HG02798 (cell line): Measurements from ENCODE around the gene BRIX1.
A peak's percentile ranks its signal among the peaks of the same experiment; 100 is the strongest.
"Not testable (repeated sequence)": the region's sequence is repeated elsewhere in the genome, so short reads cannot be mapped to it uniquely, and the experiment has no call there.

Experiments used
- ATAC-seq: cut with Tn5 transposase; IDR thresholded peaks from one replicate; pipeline ENCODE4 v1.9.1; 2021; ENCODE audit warnings: mild to moderate bottlenecking; ENCODE audit not compliant: unreplicated experiment, poor library complexity

The BRIX1 gene

DNA sequence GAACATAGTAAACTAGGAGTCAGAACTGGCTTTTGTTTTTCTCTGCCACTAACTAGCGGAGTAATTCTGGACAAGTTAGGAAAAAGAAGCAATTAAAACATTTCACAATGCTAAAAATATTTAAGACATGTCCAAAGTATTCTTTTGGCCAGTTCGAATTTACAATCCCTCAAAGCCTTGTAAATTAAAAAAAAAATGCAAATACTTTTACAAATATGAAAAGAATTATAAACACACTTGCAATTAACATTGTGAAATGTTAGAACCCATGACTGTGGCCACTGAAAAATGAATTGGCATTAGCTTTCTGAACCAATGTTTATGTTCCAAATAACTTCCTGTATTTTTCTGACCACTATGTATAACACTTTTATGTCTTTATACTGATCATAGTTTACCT lies 2.4 kb upstream of the BRIX1 start:
- no peak for ATAC-seq

DNA sequence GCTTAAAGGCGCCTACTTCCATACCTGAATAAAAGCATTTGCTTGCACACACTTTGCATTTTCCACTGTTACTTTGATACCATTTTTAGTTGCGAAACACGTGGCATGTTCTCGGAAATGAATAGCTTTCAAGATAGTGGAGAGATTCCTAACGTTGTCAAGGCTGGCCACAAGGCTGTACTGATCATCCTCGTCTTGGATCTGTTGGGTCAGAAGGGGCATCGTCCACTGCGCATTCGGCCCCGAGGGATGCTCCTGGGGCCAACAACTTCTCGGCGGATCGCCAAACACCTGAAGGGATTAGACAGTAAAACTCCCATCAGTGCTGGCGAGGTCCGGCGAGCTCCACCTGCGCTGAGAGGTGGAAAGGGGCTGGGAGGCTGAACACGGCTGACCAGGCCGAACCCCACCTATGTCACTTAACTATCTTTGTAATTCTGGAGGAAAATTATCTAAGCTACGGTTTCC lies 806 bp upstream of the BRIX1 start:
- ATAC-seq, result peak; percentile 8

DNA sequence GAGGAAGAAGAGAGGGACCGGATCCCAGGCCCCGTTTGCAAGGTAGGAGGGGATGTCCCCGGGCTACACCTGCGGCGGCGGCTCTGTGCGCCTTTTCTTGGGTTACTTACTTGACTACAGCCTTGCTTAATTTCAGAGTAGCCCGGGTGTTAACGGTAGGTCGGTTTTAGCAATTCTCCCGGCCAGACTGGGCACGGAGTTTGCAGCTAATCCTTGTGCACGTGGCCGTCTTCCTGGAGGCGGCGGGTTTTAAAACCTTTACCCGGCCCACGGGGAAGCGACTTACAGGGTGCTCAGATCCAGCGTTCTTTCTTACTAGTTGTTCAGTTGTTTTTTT lies 313 bp downstream of the BRIX1 start:
- ATAC-seq, result peak; percentile 10

DNA sequence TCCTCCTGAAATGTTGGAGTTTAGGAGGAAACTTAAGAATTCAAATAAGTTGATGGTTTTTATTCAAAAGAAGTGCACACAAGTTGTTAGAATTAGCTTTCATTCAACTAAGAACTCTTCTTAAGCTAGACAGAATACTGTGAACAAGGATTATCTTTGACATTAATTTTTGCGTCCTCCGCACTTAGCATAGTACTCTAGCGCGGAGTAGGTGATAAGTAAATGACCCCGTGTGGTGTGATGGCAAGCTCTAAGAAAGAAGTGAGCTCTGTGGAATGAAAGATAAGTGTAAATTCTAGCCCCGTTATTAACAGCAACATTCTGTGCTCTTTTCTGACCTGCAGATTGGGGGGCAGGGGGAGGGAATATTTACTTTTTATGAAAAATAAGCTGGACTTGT lies 1.0 kb downstream of the BRIX1 start:
- ATAC-seq, result no peak

DNA sequence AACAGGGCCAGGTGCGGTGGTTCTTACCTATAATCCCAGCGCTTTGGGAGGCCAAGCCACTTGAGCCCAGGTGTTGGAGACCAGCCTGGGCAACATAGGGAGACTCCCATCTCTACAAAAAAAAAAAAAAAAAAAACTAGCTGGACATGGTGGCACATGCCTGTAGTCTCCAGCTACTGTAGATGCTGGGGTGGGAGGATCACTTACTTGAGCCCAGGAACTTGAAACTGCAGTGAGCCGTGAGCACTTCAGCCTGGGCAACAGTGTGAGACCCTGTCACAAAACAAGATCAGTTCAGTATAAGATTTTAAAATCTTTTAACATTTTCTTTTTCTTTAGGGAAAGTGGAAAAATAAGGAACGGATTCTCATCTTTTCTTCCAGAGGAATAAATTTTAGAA lies 2.5 kb downstream of the BRIX1 start:
- ATAC-seq, result no peak

DNA sequence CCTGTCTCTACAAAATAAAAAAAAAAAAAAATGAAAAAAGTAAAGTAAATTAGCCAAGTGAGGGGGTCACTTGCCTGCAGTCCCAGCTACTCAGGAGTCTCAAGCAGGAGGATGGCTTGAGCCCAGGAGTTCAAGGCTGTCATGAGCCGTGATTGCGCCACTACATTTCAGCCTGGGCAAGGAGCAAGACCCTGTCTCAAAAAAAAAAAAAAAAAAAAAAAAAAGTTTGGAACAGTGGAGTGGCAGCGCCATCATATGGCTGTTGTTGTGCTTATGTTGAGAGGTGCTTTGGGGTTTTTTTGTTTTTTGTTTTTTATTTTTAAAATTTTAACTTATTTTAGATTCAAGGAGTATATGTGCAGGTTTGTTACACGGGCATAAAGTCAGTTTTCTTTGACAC lies 3.6 kb downstream of the BRIX1 start:
- no peak for ATAC-seq

DNA sequence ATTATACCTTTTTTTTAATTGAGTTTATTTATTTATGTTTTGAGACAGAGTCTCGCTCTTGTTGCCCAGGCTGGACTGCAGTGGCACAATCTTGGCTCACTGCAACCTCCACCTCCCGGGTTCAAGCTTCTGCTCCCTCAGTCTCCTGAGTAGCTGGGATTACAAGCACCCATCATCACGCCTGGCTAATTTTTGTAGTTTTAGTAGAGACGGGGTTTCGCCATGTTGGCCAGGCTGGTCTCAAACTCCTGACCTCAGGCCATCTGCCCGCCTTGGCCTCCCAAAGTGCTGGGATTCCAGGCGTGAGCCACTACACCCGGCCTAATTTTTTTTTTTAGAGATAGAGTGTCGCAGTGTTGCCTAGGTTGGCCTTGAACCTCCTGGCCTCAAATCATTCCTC lies 7.7 kb downstream of the BRIX1 start:
- ATAC-seq, result not testable (repeated sequence)

DNA sequence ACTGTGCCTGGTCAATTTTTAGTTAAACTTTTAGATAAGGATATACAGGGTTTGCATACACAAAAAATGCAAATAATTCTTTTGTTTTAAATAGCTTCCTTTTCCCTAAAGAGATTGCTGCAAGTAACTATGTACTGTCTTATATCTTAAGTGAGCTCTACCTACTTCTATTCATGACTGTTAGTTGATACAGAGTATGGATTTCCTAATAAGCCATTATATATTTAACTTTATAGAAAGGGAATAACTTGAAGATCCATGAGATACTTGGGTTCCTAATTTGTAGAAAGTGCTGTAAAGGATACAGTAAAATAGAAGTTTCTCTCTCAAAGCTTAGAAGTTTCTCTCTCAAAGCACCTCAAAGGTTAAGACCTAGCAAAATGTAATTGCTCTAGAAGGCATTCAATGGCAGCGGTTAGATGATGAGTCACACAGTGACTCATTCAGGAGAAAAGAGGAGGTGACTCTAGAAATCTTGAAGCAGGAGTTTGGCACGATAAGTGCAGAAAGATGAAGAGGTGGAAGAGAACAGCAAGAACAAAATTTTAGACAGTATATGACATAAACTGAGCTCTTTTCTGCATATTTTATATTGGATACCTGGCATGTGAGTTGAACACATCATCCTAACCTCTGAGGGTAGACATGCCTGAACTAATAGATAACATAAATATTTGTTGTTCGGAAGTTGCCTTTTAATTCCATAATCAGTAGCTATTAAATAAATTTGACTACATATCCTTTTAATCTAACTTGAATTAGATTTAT lies 8.4 kb downstream of the BRIX1 start:
- peak; percentile 79 for ATAC-seq

DNA sequence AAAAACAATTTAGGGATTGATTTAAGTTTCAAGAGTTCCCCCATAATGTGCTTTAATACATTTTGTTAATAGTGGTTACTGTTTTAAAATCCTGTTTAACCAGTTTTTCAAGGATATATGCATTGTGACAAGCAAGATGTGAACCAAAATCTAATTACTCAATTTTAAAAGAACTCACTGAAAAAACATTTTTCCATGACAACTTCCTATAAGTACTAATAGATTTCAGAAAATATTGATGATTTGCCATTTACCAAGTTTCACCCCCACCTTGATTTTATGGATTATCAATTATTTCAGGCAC lies 8.9 kb downstream of the BRIX1 start:
- ATAC-seq, result no peak

DNA sequence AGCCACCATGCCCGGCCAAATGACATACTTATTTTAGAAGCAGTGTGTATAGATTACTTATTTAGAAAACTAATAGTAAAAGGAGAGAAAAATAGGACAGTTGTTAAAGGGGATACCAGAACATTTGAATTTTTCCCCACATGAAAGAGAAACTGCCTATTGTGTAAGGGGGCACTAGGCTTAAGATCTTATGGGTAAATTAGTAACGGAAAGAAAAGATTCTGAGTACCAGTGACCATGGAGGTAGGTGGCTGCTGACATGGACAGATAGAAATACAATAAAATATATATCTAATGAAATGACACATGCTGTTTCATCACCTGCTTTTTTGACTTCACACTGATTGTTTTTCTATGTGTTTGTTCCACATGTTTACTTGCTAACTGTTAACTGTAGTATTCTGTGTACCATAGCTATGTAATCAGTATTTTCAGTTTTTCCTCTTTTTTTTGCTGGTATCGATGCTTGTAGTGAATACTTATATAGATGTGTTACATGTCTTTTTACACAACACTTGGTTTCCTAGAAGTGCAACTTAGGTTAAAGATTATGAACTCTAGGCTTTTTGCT lies 10.9 kb downstream of the BRIX1 start:
- ATAC-seq, result no peak

DNA sequence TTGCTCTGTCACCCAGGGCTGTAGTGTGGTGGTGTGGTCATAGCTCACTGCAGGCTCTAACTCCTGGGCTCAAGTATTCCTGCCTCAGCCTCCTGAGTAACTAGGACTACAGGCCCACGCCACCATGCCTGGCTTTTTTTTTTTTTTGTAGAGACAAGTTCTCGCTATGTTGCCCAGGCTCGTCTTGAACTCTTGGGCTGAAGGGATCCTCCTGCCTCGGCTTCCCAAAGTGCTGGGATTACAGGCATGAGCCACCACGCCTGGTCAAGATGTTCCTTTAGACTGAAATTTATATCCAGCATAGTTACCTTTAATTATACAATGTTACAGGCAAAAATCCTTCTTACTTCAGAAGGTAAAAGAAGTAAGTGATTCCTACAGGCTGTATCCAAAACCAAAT lies 12.3 kb downstream of the BRIX1 start:
- ATAC-seq, result no peak

DNA sequence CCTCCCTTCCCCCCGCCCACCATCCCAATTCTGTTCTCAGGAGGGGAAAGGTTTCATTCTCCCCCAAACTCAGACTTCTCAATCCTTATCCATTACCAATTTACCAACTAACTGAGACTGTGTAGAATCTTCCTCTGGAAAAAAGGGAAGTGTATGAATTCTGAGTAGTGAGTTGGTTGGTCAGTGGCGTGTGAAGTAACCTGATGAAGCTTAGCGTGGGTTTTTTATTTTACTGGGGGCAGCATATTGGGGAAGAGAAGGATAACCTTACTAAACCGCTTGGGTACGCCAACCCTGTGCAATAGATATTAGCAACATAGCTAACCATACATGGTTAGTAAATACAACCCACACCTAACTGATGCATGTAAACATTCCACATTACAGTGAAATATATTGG lies 12.8 kb downstream of the BRIX1 start:
- ATAC-seq, result no peak

DNA sequence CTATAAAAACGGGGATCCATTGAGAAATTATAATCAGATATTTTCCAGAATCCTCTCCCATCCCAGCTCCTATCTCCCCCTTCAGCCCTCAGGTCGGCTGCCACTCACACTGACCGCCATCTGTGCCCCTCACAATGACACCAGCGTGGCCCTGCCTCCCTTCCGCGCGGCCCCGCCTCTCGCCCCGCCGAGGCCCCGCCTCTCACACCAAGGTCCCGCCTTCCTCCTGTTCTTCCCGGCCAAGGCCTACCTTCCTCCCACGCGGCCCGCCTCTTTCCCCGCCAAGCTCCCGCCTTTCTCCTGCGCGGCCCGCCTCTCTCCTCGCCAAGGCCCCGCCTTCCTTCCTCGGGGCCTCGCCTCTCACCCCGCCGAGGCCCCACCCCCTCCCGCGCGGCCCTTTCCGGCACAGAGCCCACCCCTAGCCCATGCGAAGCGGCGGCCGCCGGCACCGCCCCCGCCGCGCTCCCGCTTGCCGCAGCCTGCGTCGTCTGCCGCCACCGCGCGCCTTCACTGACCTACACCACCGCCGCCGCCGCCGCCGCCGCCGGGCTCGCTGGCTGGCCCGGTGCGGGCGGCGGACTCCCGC lies 13.7 kb downstream of the BRIX1 start, which contains the start of gene DNAJC21:
Gene DNAJC21 (plus strand): TSS at position 426 of the 586 bp plus-strand sequence. CDS start 261 bp downstream, outside the sequence.
- peak; percentile 88 for ATAC-seq

DNA sequence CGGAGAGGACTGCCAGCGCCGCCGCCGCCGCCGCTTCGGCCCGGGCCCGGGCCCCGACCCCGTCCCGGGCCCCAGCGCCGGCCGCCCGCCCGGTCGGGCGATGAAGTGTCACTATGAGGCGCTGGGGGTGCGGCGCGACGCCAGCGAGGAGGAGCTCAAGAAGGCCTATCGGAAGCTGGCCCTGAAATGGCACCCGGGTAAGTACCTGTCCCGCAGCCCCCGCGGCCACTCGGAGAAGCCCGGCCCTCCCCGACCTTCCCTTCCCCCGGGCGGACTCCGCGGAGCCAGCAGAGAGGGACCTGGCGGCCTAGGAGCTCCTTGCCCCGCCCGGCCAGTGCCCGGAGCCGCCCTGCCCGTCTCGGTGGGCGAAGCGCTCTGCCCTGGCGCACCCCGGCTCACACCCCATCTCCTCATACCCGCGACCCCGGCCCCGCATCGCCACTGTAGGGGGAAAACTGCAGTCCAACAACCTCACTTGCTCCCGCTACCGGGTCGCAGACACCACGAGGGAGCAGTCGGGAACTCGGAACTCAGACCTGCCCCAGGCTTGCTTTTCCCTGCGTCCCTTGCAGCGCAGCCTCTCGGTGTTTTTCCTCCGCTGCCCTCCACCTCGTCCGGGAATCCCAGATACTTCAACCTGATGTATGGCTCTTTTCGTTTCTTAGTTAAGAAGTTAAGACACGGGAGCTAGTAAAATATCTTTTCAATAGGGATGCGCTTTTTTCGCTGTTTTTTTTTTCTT lies 14.4 kb downstream of the BRIX1 start:
- peak; percentile 80 for ATAC-seq

DNA sequence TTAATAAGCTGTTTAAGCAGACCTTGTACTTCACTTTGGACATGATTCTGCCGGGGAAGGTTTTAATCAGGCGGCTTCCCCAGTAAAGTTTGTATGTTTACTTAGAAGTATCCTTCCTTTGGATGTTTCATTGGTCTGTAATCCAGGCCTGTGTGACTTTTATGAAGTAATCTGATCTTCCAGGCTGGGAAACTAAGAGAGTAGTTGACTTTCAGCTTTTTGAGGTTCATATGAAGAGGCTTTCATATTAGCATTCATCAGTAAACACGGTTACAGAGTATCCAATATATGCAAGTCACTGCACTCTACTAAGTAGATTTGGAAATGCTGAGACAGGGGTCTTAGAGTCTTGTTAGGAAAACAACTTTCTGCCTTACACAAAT lies 14.9 kb downstream of the BRIX1 start:
- ATAC-seq, result no peak

DNA sequence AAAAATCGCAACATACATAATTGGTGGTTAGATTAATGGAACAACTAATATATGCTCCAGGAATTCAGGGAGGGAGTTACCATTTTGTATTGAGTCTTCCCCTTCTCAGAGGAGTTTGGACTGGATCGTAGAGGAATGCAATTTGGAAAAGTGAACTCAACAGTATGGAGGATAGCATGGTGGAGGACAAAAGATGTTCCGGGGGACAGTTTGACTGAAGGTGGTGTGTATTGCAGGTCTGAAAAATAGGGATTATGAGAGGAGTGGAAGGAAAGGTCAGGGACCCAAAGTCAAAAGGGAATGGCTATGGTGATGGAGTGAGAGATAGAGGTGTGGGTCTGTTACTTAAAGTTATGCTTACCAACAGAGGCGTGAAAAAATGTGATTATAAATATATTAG lies 15.4 kb downstream of the BRIX1 start:
- ATAC-seq, result no peak

DNA sequence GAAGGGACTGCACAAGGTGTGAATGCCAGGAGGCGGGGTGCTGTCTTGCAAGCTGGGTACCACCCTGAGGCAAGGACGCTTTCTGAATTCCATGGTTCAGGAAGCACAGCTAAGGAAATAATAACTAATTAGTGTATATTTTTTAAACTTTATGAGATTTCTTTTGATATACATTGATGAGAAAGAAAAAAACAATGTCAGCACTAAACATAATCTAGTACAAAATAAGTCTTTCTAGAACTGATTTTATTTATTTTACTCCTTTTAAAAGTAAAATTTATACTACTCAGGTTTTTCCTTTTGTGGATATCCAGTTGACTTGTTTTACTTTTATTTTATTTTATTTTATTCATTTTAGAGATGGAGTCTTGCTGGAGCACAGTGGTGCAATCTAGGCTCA lies 17.4 kb downstream of the BRIX1 start:
- no peak for ATAC-seq

DNA sequence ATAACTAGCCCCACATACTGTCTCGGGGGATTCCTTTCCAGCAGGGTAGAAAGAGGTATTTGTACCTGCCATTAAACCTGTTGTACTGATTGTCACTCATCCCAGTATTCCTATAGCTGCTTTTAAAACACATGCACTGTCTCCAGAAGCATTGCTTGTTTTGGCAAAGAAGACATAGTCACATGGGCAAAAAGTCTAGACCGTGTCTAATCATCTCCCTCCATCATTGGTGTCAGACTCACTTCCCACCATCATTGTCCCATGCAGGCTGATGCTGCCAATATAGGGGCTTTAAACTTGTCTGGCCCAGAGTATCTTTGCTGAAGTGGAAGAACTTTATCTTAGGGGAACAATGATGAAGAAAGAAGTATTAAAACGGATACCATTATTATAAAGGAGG lies 26.4 kb downstream of the BRIX1 start:
- no peak for ATAC-seq

DNA sequence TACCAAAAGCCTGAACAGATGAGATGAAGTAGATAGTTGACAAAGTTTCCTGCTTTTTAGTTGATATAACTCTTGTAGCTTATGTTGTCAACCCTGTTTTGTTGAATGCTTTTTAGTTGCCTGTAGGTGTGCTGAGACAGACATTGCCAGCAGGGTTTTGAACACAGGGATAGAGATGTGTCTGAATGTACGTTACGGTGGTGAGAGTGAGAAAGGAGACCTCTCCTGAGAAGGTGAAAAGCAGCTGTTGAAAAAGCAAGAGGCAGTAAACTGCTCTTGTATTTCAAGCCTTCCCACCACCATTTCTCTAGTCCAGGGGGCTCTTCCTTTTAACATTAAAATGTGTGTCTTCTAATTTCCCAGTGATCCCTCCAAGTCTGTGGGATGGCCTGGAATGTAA lies 28.5 kb downstream of the BRIX1 start:
- no peak for ATAC-seq

DNA sequence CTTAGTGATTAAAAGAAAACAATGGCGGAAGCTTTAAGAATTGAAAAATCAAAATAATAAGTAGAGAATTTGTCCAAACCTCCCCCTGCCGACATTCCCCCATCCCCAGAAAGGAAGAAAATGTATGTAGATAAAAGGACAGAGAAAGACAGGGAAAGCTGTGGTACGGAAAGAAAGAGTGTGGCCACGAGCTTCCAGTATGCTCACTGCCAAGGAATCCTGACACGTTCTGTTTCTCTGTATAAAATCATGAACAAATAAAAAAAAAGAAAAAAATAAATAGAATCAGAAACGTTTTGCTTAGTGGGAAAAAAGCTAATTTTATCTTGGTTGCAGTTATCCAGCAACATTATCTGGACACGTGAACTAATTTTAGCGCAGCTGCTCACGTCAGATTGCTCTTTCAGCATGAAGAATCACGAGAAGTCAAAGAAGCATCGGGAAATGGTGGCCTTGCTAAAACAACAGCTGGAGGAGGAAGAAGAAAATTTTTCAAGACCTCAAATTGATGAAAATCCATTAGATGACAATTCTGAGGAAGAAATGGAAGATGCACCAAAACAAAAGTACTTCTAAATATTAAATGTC lies 29.0 kb downstream of the BRIX1 start:
- no peak for ATAC-seq

DNA sequence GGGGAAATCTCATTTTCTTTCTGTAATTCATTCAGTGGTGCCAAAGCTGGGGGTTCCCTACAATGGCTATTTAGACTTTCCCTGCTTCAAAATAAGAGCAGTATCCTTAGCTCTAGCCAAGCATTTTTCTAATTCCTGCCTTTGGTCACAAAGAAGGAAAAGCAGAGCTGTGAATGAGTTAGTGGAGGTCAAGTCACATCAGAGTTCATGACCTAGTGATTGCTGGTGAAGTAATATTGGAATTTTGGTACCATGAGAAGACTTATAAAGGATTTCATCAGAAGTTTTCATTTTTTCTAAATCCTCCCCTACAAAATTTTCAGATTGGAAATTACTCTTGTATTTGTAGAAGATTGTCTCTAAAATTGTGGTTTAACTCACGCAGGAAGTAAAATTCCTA lies 41.8 kb downstream of the BRIX1 start:
- no peak for ATAC-seq
